ENCODE measurements around the gene UMPS.
"Not testable (repeated sequence)": the region's sequence is repeated elsewhere in the genome, so short reads cannot be mapped to it uniquely, and the experiment has no call there.

The UMPS gene

GRCh38 chr3:124781476-124782376 is 51.5 kb downstream of the UMPS start:
- no peak for DNase-seq

- DNase-seq: not testable (repeated sequence)
Measured at GRCh38 chr3:124782377-124782712, 52.1 kb downstream of the UMPS start.

GRCh38 chr3:124783696-124784095 is 53.4 kb downstream of the UMPS start:
- DNase-seq: no peak

- DNase-seq: no peak
Measured at GRCh38 chr3:124784686-124785382, 54.6 kb downstream of the UMPS start.

- no peak for DNase-seq
Measured at GRCh38 chr3:124785973-124786372, 55.7 kb downstream of the UMPS start.

GRCh38 chr3:124786511-124787241 is 56.4 kb downstream of the UMPS start:
- no peak for DNase-seq

GRCh38 chr3:124787476-124788195 is 57.4 kb downstream of the UMPS start:
- DNase-seq: no peak

- no peak for DNase-seq
Measured at GRCh38 chr3:124788254-124788745, 58.0 kb downstream of the UMPS start.

GRCh38 chr3:124789103-124789502 is 58.9 kb downstream of the UMPS start:
- not testable (repeated sequence) for DNase-seq

- DNase-seq: no peak
Measured at GRCh38 chr3:124791142-124791541, 60.9 kb downstream of the UMPS start.

- DNase-seq: no peak
Measured at GRCh38 chr3:124791639-124792151, 61.4 kb downstream of the UMPS start.

- DNase-seq: no peak
Measured at GRCh38 chr3:124792341-124793040, 62.2 kb downstream of the UMPS start.

GRCh38 chr3:124793054-124793739 is 62.9 kb downstream of the UMPS start:
- DNase-seq: no peak

- no peak for DNase-seq
Measured at GRCh38 chr3:124796477-124796876, 66.2 kb downstream of the UMPS start.

GRCh38 chr3:124797426-124797945 is 67.2 kb downstream of the UMPS start:
- peak in 1 of 2 experiments; percentile 12 for DNase-seq
